Cortex of kidney (tissue), 1 donor: Measurements from ENCODE around the gene TGFBI.
"Not testable (repeated sequence)": the region's sequence is repeated elsewhere in the genome, so short reads cannot be mapped to it uniquely, and the experiment has no call there.

Experiments used
- DNase-seq: peaks from one replicate; lab custom pipeline; 2025; lab: John Stamatoyannopoulos, UW

The TGFBI gene

GRCh38 chr5:136045026-136045425 lies 16.2 kb downstream of the TGFBI start:
- DNase-seq = not testable (repeated sequence)

GRCh38 chr5:136046246-136046645 lies 17.5 kb downstream of the TGFBI start:
- DNase-seq = no peak

GRCh38 chr5:136047858-136048257 lies 19.1 kb downstream of the TGFBI start:
- no peak for DNase-seq

GRCh38 chr5:136048966-136049365 lies 20.2 kb downstream of the TGFBI start:
- no peak for DNase-seq

GRCh38 chr5:136051486-136052220 lies 22.9 kb downstream of the TGFBI start:
- no peak for DNase-seq

GRCh38 chr5:136052692-136053335 lies 24.0 kb downstream of the TGFBI start:
- no peak for DNase-seq

GRCh38 chr5:136053336-136054141 lies 24.8 kb downstream of the TGFBI start:
- DNase-seq = no peak

GRCh38 chr5:136054142-136055019 lies 25.6 kb downstream of the TGFBI start:
- DNase-seq = no peak

GRCh38 chr5:136055612-136056309 lies 27.0 kb downstream of the TGFBI start:
- no peak for DNase-seq

- DNase-seq = no peak
Observed at GRCh38 chr5:136056336-136056735, 27.5 kb downstream of the TGFBI start.

- DNase-seq = no peak
Observed at GRCh38 chr5:136056771-136057335, 28.1 kb downstream of the TGFBI start.

- no peak for DNase-seq
Observed at GRCh38 chr5:136057401-136058038, 28.7 kb downstream of the TGFBI start.

- DNase-seq = no peak
Observed at GRCh38 chr5:136058039-136058971, 29.5 kb downstream of the TGFBI start.

GRCh38 chr5:136058972-136059354 lies 30.2 kb downstream of the TGFBI start:
- DNase-seq = no peak

GRCh38 chr5:136060963-136061362 lies 32.2 kb downstream of the TGFBI start:
- DNase-seq = no peak

GRCh38 chr5:136061630-136062365 lies 33.0 kb downstream of the TGFBI start:
- no peak for DNase-seq

GRCh38 chr5:136062366-136063274 lies 33.8 kb downstream of the TGFBI start:
- no peak for DNase-seq
